ENCODE measurements around the gene OBP2A.

OBP2A gene

DNA sequence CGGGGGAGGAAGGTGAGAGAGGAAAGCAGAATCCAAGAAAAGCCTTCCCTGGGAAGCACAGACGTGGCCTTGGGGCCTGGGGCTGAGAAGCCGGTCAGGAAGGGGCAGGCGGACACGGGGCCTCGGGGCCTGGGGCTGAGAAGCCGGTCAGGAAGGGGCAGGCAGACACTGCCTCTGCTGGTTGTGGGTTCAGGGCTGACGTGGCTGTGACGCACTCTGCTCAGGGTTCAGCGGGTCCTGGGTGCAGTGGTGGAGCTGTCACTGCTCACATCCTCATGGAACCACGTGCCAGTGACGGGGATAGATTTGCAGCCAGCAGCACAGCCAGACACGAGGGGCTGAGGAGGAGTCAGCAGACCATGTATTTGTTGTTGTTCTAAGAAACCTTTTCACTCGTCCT is 28.4 kb downstream of the OBP2A start:
- FAIRE-seq (no peak), DNase-seq (ENCODE audit: insufficient read length, low spot score) (no peak)

DNA sequence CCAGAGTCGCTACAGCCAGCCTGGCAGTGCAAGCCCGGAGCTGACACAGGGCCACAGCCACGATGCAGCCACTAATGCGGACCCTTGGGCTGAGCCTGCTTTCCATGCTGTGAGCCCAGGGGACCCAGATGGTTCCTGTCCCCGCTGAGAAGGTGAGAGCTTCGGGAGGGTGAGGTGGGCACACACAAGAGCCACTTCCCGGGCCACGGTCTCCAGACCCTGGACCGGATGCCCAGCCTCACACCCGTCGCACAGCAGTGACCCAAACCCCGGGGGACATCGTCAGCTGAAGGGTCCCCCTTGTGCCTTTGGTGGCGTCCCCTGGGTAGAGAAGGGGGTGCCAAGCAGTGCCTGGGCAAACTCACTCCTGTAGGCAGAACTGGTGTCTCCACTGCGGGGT is 29.0 kb downstream of the OBP2A start:
- FAIRE-seq (no peak), DNase-seq (ENCODE audit: insufficient read length, low spot score) (no peak)

DNA sequence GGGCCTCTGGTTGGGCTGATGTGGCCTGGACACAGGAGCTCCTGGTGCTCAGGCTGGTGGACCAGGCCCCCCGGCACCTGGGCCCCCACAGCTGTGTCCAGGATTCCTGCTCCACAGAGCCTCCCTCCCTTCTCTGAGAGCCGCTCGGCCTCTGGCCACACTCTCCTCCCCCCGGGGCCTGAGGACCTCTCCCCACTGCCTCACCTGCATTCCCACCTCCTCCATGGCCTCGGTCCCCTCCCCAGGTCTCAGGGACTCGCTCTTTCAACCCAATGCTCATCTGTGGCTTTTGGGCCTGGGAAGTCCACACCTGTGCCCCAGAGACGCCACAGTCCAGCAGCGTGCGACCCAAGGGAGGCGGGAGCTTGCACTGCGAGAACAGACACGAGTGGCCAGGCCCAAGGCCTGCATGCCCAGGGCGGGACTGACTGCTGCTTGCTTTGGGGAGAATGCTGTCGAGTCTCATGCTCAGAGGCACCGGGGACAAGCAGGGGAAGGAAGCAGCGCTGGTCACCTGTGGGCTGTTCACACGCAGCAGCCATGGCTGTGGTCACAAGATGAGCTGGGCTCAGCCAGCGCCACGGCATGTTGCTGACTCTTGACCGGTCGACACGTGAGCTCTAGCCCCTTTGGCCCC is 30.2 kb downstream of the OBP2A start:
- DNase-seq (ENCODE audit: insufficient read length, low spot score) (no peak), FAIRE-seq (no peak)

DNA sequence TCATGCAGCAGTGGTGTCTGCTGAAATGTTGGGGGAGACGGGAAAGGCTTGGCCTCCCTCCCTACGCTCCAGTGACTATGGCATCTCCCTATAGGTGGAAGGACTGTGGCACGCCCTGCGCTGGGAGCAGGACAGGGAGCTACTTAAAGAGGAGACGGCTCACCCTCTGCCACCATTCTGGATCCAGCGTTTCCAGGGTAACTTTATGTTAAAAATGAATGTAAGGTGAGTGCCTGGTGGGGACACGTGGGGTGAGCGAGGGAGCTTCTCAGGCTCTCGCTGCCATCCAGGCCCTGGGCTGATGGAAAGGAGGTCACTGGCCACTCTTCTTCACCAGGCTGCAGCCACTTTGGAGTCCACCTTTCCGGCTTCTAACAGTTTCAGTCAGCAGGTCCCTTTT is 31.3 kb downstream of the OBP2A start:
- DNase-seq (ENCODE audit: insufficient read length, low spot score), result no peak
- no peak for FAIRE-seq

DNA sequence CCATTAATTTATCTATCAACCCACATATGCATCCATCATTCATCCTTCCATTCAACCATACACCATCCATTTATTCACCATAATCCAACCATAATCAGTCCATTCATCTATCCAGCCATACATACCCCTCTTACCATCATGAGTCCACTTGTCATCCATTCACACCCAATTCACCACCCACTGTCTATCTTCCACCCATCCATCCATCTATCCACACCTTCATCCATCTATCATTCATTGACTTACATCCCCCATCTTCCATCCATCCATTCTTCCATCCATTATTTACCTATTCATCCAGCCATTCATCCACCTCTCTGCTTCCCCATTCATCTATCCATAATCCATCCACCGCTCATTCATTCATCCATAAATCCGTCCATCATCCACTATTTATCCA is 33.4 kb downstream of the OBP2A start:
- FAIRE-seq, result no peak
- no peak for DNase-seq (ENCODE audit: insufficient read length, low spot score)

DNA sequence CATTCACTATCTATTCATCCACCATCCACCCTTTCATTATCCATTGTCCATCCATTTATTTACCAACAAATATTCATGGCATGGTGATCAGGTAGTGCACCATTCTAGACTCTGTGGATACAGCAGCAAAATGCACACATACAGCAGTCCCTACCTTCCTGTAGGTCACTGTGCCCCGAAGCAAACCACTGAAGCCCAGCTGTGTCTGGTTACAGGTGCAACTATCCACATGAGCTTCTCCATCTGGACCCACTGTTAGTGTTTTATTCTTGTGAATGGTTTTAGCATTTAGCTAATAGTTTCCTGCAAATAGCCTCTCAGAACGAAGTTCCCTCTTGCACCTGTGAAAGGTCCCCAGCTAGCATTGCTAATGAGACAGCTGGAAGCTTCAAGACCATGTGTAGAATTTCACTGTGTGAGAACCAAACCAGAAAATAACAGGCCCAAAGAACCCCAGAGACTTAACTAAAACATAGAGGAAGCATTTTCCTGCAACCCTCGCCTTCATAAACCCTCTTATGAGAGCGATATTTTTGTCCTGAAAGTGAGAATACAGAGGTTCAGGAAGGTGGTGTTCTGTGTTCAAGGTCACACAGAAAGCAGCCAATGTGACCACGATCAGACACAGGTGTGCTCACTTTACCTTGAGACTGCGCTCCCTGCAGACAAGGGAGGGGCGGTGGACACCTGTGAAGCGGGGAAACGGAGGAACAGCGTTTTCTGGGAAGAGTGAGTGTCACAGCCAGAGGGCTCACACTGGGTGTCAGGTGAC is 34.1 kb downstream of the OBP2A start:
- FAIRE-seq (no peak), DNase-seq (ENCODE audit: insufficient read length, low spot score) (no peak)

DNA sequence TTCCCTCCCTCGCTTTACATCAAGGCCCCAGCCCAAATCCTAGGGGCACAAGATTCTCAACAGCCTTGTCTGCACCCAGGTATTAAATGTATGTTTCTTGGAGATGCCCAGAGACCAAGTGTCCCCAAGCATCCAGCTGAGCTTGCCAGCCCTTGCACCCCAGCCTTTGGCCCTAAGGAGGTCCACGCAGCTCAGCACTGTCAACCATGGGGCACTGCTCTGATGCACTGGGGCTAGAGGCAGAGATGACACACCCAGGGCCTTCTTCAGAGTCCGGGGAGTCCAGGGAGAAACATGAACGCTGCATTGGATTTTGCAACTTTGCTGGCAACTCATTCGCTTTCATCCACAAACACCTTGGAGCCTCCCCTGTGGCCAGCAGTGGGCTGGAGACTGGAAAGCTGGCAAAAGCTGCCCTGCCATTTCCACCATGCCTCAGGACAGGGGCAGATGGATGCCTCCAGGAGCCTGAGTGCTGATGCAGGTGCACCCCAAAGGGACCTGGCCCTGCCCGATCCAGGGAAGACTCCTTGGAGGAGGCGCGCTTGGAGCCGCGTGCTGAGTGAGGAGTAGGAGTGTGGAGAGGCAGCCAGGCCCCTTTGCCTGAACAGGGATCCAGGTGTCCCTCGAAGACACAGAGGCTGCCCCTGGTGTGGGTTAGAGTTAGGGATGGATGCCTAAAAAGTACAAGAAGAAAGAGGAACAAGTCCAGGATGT is 34.9 kb downstream of the OBP2A start:
- DNase-seq (ENCODE audit: insufficient read length, low spot score), result no peak
- no peak for FAIRE-seq

DNA sequence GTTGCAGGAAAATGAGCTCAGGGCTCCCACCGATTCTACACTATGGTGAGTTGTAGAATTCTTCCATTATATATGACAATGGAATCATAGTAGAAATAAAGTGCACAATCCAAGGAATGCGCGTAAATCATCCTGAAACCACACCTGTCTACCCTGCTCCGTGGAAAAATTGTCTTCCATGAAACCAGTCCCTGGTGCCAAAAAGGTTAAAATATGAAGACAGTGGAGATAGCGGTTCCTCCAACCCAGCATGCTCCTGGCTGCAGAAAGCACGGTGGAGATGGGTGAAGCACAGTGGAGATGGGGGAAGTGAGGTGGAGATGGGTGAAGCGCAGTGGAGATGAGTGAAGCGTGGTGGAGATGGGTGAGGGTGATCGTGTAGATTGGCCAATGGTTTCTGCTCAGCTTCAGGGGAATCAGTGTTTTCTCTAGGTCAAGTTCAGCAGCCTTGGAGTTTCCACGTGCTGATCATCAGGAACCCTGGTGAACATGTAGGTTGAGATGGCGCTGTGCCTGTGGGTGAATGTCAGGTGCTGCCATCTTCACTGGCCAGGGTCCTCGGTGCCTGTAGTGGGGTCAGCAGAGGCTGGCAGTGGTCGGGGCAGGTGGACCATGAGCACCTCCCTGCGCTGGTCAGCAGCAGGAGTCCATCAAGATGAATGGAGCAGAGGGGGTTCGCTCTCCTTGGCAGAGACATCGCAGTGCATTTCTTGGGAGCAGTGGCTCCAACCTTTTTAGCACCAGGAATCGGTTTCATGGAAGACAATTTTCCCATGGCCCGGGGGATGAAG is 35.9 kb downstream of the OBP2A start:
- FAIRE-seq (no peak), DNase-seq (ENCODE audit: insufficient read length, low spot score) (no peak)

DNA sequence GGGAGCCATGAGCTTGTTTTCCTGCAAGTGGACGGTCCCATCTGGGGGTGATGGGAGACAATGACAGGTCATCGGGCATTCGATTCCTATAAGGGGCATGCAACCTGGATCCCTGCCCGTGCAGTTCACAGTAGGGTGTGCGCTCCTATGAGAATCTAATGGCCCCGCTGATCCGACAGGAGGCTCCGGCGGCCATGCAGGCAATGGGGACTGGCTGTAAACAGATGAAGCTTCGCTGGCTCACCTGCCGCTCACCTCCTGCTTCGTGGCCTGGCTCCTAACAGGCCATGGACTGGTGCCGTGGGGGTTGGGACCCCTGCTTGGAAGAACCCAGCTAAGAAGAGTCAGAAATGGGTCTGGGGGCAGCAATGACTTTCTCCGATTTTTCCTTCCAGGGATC is 36.6 kb downstream of the OBP2A start:
- DNase-seq (ENCODE audit: insufficient read length, low spot score), result no peak
- no peak for FAIRE-seq

DNA sequence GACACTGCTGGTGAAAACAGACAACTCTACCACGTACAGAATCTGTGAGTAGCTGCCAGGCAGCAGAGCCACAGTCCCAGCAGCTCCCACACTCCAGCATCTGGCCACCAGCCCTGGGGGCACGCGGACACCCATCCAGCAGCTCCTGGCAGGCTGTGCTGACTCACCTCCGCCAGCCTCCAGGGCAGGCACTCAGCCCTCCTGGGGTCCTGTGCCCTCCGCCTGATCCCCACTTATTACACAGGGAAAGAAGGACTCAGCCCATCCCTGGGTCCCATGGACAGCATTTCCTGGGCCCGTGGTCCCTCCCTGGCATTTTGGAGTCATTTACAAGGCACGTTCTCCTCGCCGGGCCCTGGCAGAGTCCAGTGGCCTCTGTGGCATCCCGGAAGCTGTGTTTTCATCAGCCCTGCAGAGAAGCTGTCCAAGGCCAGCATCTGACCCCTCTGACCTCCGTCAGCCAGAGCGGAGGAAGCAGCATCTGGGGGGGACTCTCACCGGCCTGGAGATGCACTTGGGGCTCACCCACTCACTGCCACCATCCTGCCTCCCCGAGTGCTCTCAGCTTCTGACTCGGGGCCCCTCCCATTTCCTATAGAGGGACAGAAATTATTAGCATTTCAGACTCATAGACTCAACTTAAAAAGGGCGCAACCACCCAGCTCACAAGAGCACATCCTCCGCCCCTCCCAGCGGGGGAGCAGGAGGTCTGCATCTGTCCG is 37.2 kb downstream of the OBP2A start:
- FAIRE-seq (no peak), DNase-seq (ENCODE audit: insufficient read length, low spot score) (no peak)

DNA sequence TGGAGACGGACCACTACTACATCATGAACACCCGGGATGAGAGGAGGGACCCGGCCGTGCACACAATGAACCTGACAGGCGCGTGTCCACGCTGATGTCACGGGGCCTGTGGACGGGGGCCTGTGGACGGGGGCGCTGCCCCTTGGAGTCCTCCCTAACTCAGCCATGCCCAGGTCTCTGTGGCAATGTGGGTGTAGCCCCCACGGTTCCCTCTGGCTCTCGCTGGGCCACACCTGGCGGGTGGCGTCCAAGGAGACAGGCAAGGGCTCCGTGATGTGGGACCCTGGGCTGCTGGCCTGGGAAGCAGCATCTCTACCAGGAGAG is 37.7 kb downstream of the OBP2A start:
- DNase-seq (ENCODE audit: insufficient read length, low spot score) (no peak), FAIRE-seq (no peak)

DNA sequence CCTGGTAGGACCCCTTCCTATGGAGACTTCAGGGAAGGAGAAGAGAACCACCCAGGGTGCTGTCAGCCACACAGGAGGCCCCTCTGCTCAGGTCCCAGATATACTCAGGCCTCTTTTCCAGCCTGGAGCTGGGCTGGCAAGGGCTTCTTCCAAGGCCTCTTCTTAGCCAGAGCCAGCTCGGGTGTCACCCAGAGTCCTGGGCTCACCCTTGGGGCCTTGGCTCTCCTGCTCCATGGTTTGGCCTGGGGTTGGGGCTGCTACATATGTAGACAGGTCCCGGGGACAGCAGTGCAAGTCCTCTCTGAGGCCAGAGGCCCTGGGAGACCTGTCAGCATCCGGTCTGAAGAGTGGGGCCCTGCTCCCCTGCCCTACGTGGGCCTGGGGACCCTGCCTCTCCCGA is 38.4 kb downstream of the OBP2A start:
- DNase-seq (ENCODE audit: insufficient read length, low spot score) (no peak), FAIRE-seq (no peak)

DNA sequence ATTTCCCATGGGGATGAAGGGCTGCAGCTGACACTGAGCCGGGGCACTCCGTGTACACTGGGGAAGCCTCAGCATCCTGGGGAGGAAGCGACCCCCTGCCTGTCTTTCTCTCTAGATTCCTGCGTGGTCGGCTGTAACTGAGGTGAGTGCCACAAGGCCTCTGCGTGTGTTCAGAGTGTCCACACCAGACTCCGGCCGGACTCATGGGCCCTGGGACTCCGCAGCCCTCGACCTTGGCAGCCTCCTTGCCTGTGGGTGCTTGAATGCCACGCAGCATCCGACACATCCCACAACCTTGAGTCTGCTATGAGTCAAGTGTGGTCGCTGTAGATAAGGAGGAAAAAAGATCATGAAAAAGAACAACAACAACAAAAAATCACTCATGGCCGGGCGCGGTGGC is 39.0 kb downstream of the OBP2A start:
- DNase-seq (ENCODE audit: insufficient read length, low spot score) (no peak), FAIRE-seq (no peak)

DNA sequence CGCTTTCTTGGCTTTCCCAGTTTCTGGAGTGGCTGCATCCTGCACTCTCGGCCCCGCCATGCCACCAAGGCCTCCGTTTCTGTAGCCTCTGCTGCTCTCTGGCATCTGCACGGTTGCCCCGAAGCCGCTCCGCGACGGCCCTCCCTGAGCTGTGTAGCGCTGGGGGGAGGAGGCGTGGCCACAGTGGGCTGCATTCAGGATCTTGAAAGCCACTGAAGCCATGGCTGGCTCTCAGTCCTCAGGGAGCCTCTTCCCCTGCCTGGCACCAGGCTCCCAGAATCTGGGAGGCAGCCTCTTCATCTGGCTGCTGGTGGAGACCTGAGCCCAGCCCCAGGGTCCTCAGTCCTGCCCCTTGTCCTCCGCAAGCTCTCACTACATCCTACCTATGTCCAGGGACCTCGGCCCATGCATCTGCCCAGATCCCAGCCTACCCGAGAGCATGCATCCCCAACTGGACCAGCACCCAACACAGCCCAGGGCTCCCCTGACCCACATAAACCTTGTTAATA is 40.7 kb downstream of the OBP2A start:
- DNase-seq (ENCODE audit: insufficient read length, low spot score) (no peak), FAIRE-seq (no peak)

DNA sequence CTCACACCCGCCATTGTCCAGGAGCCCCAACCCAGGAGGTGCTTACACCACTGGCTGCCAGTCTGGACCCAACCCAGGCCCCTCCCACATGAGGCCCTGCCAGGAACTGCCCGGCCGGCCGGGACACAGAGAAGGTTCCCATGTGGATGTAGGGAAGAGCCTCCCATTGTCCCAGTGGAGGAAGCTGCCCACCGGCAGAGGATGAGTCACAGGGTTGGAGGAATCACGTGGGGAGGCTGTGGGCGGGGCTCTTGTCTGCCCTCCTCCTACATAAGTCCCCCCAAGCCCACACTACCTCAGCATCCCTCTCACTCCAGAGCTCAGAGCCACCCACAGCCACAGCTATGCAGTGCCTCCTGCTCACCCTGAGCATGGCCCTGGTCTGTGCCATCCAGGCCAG is 41.7 kb downstream of the OBP2A start:
- FAIRE-seq (no peak), DNase-seq (ENCODE audit: insufficient read length, low spot score) (peak; percentile 19)

DNA sequence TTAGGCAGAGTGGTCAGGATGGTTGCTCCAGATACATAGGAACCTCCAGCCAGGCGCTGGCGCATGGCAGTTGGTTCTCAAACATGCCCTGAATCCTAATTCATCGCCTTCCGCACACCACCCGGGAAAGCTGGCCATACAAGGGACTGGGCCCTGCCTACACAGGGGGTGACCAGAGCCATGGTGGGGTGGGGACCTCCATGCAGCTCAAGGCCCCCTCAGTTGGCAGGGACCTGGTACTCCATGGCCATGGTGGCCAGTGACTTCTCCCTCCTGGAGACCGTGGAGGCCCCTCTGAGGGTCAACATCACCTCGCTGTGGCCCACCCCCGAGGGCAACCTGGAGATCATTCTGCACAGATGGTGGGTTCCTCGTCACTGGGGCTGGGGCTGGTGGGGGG is 42.4 kb downstream of the OBP2A start:
- DNase-seq (ENCODE audit: insufficient read length, low spot score) (no peak), FAIRE-seq (no peak)

DNA sequence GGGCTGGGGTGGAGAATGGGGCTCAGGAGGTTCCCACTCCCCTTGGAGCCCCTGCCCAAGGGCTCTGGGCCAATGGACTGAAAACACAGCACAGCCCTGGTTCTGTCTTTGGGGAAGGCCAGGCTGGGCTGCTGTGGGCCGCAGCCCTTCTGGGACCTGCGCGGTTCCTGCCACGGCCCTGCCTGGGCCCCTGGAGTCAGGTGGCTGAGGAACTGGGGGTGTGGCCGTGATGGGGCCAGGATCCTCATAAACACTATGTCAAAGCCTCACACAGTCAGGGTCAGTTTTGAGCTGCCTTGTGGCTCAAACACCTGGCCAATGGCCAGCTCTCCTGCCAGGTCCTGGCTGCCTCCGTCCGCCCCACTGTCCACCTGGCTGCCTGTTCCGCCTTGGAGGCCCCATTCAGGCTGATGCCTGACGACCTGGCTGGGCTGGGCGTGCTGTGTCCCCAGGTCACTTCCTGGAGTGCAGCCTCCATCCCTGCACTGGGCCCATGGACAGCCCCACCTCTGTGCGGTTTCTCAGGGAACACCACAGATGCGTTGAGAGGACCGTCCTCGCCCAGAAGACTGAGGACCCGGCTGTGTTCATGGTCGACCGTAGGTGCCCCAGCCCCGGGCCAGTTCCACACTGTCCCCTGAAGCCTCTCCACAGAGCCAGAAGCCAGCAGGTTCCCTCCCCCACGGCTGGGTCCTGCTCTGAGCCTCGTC is 43.1 kb downstream of the OBP2A start:
- no peak for FAIRE-seq
- DNase-seq (ENCODE audit: insufficient read length, low spot score), result no peak

DNA sequence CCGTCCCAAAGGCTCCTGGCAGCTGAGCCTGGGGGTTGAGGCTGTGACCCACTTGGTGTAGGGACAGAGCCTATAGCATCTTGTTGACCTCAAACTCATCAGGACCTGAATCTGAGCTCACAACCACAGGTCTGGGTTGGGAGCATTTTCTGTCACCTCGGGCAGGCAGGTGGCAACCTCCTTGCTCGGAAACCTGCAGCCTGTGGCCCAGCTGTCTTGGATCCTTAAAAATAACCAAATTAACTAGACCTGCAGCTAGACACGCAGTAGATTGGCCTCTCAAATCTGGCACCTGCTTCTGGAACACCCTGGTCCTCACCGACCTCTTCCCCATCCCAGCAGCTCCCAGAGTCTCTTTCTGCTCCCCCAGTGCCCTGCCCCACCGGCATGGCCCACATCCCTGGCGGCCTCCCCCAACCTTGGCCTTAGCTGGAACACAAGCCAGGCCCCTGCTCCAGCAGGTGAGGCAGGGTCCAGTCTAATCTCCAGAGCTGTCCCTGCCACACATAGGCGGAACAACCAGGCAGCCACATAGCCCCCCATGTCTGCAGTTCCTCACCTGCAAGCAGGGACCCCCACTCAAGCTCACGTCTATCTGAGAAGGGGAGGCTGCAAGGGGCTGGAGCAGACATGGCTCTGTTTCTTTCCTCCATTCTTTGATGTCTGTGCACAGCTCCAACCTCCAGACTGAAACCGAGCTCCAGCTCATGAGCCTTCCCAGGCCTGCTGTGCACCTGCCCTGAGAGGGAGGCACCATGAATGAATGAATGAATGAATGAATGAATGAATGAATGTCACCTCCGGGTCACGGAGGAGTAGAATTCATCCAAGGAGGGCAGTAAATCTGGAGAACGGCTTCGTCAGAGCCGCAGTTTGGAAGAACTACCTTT is 43.9 kb downstream of the OBP2A start:
- no peak for FAIRE-seq
- DNase-seq (ENCODE audit: insufficient read length, low spot score), result no peak

DNA sequence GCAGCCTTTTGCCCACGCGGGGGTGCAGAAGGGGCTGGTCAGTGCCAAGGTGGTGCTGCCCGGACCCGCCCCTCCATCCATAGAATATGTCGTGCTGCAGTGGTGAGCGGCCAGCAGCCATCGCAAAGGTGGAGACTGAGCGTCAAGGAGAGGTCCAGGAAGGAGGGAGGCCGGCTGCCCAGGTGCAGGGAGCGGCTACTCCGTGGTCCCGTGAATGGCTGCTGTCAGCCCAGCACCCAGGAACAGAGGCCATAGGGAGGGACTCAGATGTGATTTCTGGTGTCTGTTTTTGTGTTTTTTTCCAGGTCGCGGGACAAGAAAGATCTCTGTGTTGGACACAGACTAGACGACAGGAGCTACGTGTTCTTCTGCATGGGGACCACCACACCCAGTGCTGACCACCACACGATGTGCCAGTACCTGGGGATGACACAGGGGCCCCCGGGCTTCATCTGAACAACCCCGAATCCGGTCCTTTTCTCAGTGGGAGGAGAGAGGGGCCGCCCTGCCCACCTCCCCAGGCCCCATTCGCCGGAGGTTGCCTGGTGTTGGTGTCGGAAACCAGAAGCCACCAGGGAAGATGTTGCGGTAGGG is 44.7 kb downstream of the OBP2A start:
- no peak for FAIRE-seq
- DNase-seq (ENCODE audit: insufficient read length, low spot score), result no peak
